HG03342 (cell line): ENCODE data around the gene WAC.
A peak's percentile ranks its signal among the peaks of the same experiment; 100 is the strongest.
"Not testable (repeated sequence)": the region's sequence is repeated elsewhere in the genome, so short reads cannot be mapped to it uniquely, and the experiment has no call there.

Experiments used
- ATAC-seq: cut with Tn5 transposase; IDR thresholded peaks from one replicate; pipeline ENCODE4 v1.9.1; 2021; ENCODE audit warnings: mild to moderate bottlenecking, moderate library complexity; ENCODE audit not compliant: unreplicated experiment

Gene WAC

GRCh38 chr10:28532337-28533185, at the start of gene WAC:
TSS of gene WAC (plus strand) at chr10:28533118. CDS start at chr10:28533580, 462 bp downstream.
- peak; percentile 79 for ATAC-seq

GRCh38 chr10:28489206-28489605, 43.7 kb upstream of the WAC start:
- no peak for ATAC-seq

- not testable (repeated sequence) for ATAC-seq
These were observed 42.6 kb upstream of the WAC start for GRCh38 chr10:28490256-28490865.

GRCh38 chr10:28492116-28492920, 40.6 kb upstream of the WAC start:
- no peak for ATAC-seq

- ATAC-seq = no peak
These were observed 38.5 kb upstream of the WAC start for GRCh38 chr10:28494420-28494819.

GRCh38 chr10:28495084-28495483, 37.8 kb upstream of the WAC start:
- no peak for ATAC-seq

- ATAC-seq = no peak
These were observed 36.9 kb upstream of the WAC start for GRCh38 chr10:28496017-28496416.

- ATAC-seq = no peak
These were observed 36.4 kb upstream of the WAC start for GRCh38 chr10:28496481-28496961.

GRCh38 chr10:28497313-28498126, 35.4 kb upstream of the WAC start:
- no peak for ATAC-seq

- ATAC-seq = not testable (repeated sequence)
These were observed 32.7 kb upstream of the WAC start for GRCh38 chr10:28500203-28500602.

GRCh38 chr10:28503114-28503513, 29.8 kb upstream of the WAC start:
- no peak for ATAC-seq

GRCh38 chr10:28505359-28505959, 27.5 kb upstream of the WAC start:
- ATAC-seq = no peak

GRCh38 chr10:28508304-28508925, 24.5 kb upstream of the WAC start:
- ATAC-seq = no peak

- no peak for ATAC-seq
These were observed 23.6 kb upstream of the WAC start for GRCh38 chr10:28509286-28509685.

- no peak for ATAC-seq
These were observed 18.3 kb upstream of the WAC start for GRCh38 chr10:28514648-28515047.

GRCh38 chr10:28520346-28520745, 12.6 kb upstream of the WAC start:
- no peak for ATAC-seq

- not testable (repeated sequence) for ATAC-seq
These were observed 12.1 kb upstream of the WAC start for GRCh38 chr10:28520828-28521227.

GRCh38 chr10:28521961-28522360, 11.0 kb upstream of the WAC start:
- not testable (repeated sequence) for ATAC-seq

GRCh38 chr10:28523725-28524252, 9.1 kb upstream of the WAC start:
- no peak for ATAC-seq
